IMR-90 (cell line): ENCODE measurements around the gene SLFNL1. TPM values are rescaled to one million over a fixed set of nuclear protein-coding genes. Genes with fewer than 3 reads are reported as not detected.

Experiments used
- ATAC-seq: fragments of 200-7000 bp; cut with Tn5 transposase; 2 replicates; pipeline ENCODE4 v1.9.1; 2020; ENCODE audit warnings: low read depth, mild to moderate bottlenecking, moderate library complexity
- BruUV-seq: library from RNA; stranded (reverse); fragments of 400-500 nt; replicated peaks from 2 replicates; lab custom pipeline; 2021; lab: Mats Ljungman, UMichigan
- CTCF ChIA-PET: fragments of 300-600 bp; formaldehyde crosslinking; extraction: SDS; loops from one replicate; lab custom pipeline; 2021; ENCODE audit warnings: antibody characterized with exemption; lab: Yijun Ruan, JAX
- POLR2A ChIA-PET: fragments of 300-600 bp; sonication (Branson Sonifier 250); formaldehyde crosslinking; loops from one replicate; lab custom pipeline; 2022; ENCODE audit warnings: antibody characterized with exemption; ENCODE audit not compliant: unreplicated experiment; lab: Charles Lee
- DNase-seq: peaks from one replicate; pipeline ENCODE4 v3.0.0; 2013
- H2AFZ ChIP-seq: replicated peaks from 2 replicates; pipeline ENCODE3; 2013; ENCODE audit warnings: low read length, mild to moderate bottlenecking; ENCODE audit not compliant: poor library complexity
- H2AK5ac ChIP-seq: 2 replicates; pipeline ENCODE4 v1.6.1; 2013; ENCODE audit warnings: low read depth, low read length, inconsistent platforms
- H2AK9ac ChIP-seq: replicated peaks from 2 replicates; pipeline ENCODE3; 2013; ENCODE audit warnings: mild to moderate bottlenecking, low read depth, low read length, moderate library complexity; ENCODE audit not compliant: poor library complexity
- H2BK120ac ChIP-seq: 2 replicates; pipeline ENCODE4 v1.6.1; 2013; ENCODE audit warnings: low read depth, low read length, inconsistent platforms
- H2BK15ac ChIP-seq: 3 replicates; pipeline ENCODE4 v1.6.1; 2013; ENCODE audit warnings: low read depth, low read length, inconsistent platforms
- H2BK20ac ChIP-seq: 2 replicates; pipeline ENCODE4 v1.6.1; 2013; ENCODE audit warnings: low read depth, mild to moderate bottlenecking, inconsistent platforms, low read length, moderate library complexity
- H2BK5ac ChIP-seq: 2 replicates; pipeline ENCODE4 v1.6.1; 2013; ENCODE audit warnings: mild to moderate bottlenecking, low read depth, low read length, inconsistent platforms; ENCODE audit not compliant: poor library complexity, severe bottlenecking
- H3K14ac ChIP-seq: replicated peaks from 2 replicates; pipeline ENCODE4 v1.6.1; 2013; ENCODE audit warnings: low read depth, low read length, inconsistent platforms
- H3K18ac ChIP-seq: 2 replicates; pipeline ENCODE4 v1.6.1; 2013; ENCODE audit warnings: low read depth, low read length, control low read depth
- H3K23ac ChIP-seq: 2 replicates; pipeline ENCODE4 v1.6.1; 2013; ENCODE audit warnings: low read depth, low read length, inconsistent platforms
- H3K27ac ChIP-seq: 2 replicates; pipeline ENCODE4 v1.5.1; 2013; ENCODE audit warnings: mild to moderate bottlenecking, control low read depth, low read length; ENCODE audit not compliant: insufficient read depth
- H3K27me3 ChIP-seq: 2 replicates; pipeline ENCODE4 v1.6.1; 2013; ENCODE audit warnings: low read length; ENCODE audit not compliant: control insufficient read depth, insufficient read depth
- H3K36me3 ChIP-seq: 2 replicates; pipeline ENCODE4 v1.6.1; 2013; ENCODE audit warnings: low read length, mixed read lengths; ENCODE audit not compliant: control insufficient read depth, insufficient read depth
- H3K4ac ChIP-seq: 2 replicates; pipeline ENCODE4 v1.6.1; 2013; ENCODE audit warnings: low read depth, low read length, inconsistent platforms
- H3K4me1 ChIP-seq: 2 replicates; pipeline ENCODE4 v1.6.1; 2013; ENCODE audit warnings: low read length, mixed read lengths; ENCODE audit not compliant: control insufficient read depth, insufficient read depth
- H3K4me2 ChIP-seq: 2 replicates; pipeline ENCODE4 v1.6.1; 2013; ENCODE audit warnings: low read depth, mild to moderate bottlenecking, control low read depth, low read length, moderate library complexity
- H3K4me3 ChIP-seq: 2 replicates; pipeline ENCODE4 v1.5.1; 2013; ENCODE audit warnings: low read depth, mild to moderate bottlenecking, control low read depth, low read length, moderate library complexity; ENCODE audit not compliant: insufficient read depth
- H3K56ac ChIP-seq: 2 replicates; pipeline ENCODE4 v1.6.1; 2013; ENCODE audit warnings: low read length, inconsistent platforms; ENCODE audit not compliant: insufficient read depth; ENCODE audit errors: extremely low read depth
- H3K79me1 ChIP-seq, 2 experiments: 2 replicates each; pipeline ENCODE4 v1.6.1; 2013; ENCODE audit warnings: low read length in 2 of 2, inconsistent platforms in 1 of 2, low read depth in 1 of 2
- H3K9ac ChIP-seq: 2 replicates; pipeline ENCODE4 v1.6.1; 2013; ENCODE audit warnings: low read depth, low read length, control low read depth
- H3K9me1 ChIP-seq: 2 replicates; pipeline ENCODE4 v1.6.1; 2013; ENCODE audit warnings: low read length, inconsistent platforms; ENCODE audit not compliant: insufficient read depth
- H3K9me3 ChIP-seq: 2 replicates; pipeline ENCODE4 v1.6.1; 2013; ENCODE audit warnings: low read length; ENCODE audit not compliant: control insufficient read depth, insufficient read depth
- H4K20me1 ChIP-seq: 2 replicates; pipeline ENCODE4 v1.6.1; 2013; ENCODE audit warnings: low read length, inconsistent platforms; ENCODE audit not compliant: insufficient read depth
- H4K5ac ChIP-seq: 2 replicates; pipeline ENCODE4 v1.6.1; 2013; ENCODE audit warnings: mild to moderate bottlenecking, low read depth, low read length, control low read depth
- H4K8ac ChIP-seq, 2 experiments: 2 replicates each; pipeline ENCODE4 v1.6.1; 2013; ENCODE audit warnings: low read depth in 2 of 2, low read length in 2 of 2, control low read depth in 1 of 2, inconsistent platforms in 1 of 2
- H4K91ac ChIP-seq: 2 replicates; pipeline ENCODE4 v1.6.1; 2013; ENCODE audit warnings: low read depth, low read length, inconsistent platforms; ENCODE audit not compliant: insufficient read depth
- BHLHE40 ChIP-seq: fragments of 150-350 bp; IDR thresholded peaks from 2 replicates; pipeline ENCODE4 v1.6.1; 2016; ENCODE audit warnings: mild to moderate bottlenecking, low read depth, low read length
- CEBPB ChIP-seq: IDR thresholded peaks from 2 replicates; pipeline ENCODE4 v1.6.1; 2012; ENCODE audit warnings: low read depth, low read length, improper control_type of control experiment
- CHD1 ChIP-seq: IDR thresholded peaks from 2 replicates; pipeline ENCODE4 v1.6.1; 2012; ENCODE audit warnings: low read depth, low read length, improper control_type of control experiment
- ELK1 ChIP-seq: fragments of 150-350 bp; IDR thresholded peaks from 2 replicates; pipeline ENCODE4 v1.6.1; 2016; ENCODE audit warnings: low read depth, mild to moderate bottlenecking, low read length, moderate library complexity, borderline replicate concordance
- FOS ChIP-seq: fragments of 150-350 bp; IDR thresholded peaks from 2 replicates; pipeline ENCODE4 v1.6.1; 2016; ENCODE audit warnings: low read depth, low read length
- MAFK ChIP-seq: IDR thresholded peaks from 2 replicates; pipeline ENCODE4 v1.6.1; 2012; ENCODE audit warnings: low read depth, low read length, improper control_type of control experiment
- MAZ ChIP-seq: IDR thresholded peaks from 2 replicates; pipeline ENCODE4 v1.6.1; 2012; ENCODE audit warnings: low read depth, mild to moderate bottlenecking, low read length, improper control_type of control experiment, moderate library complexity, borderline replicate concordance
- MXI1 ChIP-seq: IDR thresholded peaks from 2 replicates; pipeline ENCODE4 v1.6.1; 2012; ENCODE audit warnings: low read depth, mild to moderate bottlenecking, low read length, moderate library complexity, borderline replicate concordance
- NFE2L2 ChIP-seq: fragments of 150-350 bp; IDR thresholded peaks from 2 replicates; pipeline ENCODE4 v1.6.1; 2016; ENCODE audit warnings: low read depth, mild to moderate bottlenecking, low read length
- POLR2A ChIP-seq: IDR thresholded peaks from 2 replicates; pipeline ENCODE4 v1.6.1; 2012; ENCODE audit warnings: mild to moderate bottlenecking, low read depth, low read length
- RAD21 ChIP-seq: IDR thresholded peaks from 2 replicates; pipeline ENCODE4 v1.6.1; 2012; ENCODE audit warnings: low read length, improper control_type of control experiment
- RCOR1 ChIP-seq: IDR thresholded peaks from 2 replicates; pipeline ENCODE4 v1.6.1; 2012; ENCODE audit warnings: mild to moderate bottlenecking, low read length, improper control_type of control experiment; ENCODE audit not compliant: insufficient replicate concordance
- RFX5 ChIP-seq: IDR thresholded peaks from 2 replicates; pipeline ENCODE4 v1.8.0; 2012; ENCODE audit warnings: low read depth, mild to moderate bottlenecking, low read length, moderate library complexity
- SMC3 ChIP-seq: fragments of 150-350 bp; IDR thresholded peaks from 2 replicates; pipeline ENCODE4 v1.6.1; 2016; ENCODE audit warnings: low read depth, mild to moderate bottlenecking, antibody characterized with exemption, low read length, moderate library complexity
- USF2 ChIP-seq: fragments of 150-350 bp; IDR thresholded peaks from 2 replicates; pipeline ENCODE4 v1.6.1; 2017; ENCODE audit warnings: mild to moderate bottlenecking, antibody characterized with exemption, low read length, low read depth
- WGBS, 2 experiments: methylation state at CpG; one replicate each; pipeline versions ENCODE4 v1.1.5 to v1.1.7; 2013; ENCODE audit warnings: missing lambda C conversion rate in 2 of 2; ENCODE audit not compliant: insufficient read length in 1 of 2; ENCODE audit errors: extremely low coverage in 2 of 2; 5-methylcytosine and 5-hydroxymethylcytosine counted together
- dilution Hi-C: fragments of 300-500 bp; cut with HindIII; formaldehyde crosslinking; loops from one replicate; pipeline ENCODE4 v1.14.3; 2018; ENCODE audit warnings: low sequenced_read_pairs; ENCODE audit not compliant: unreplicated experiment
- in situ Hi-C: fragments of 300-500 bp; cut with MboI; formaldehyde crosslinking; loops from 3 replicates; pipeline ENCODE4 v1.14.3; 2019; ENCODE audit warnings: low sequenced_read_pairs, inconsistent platforms, mixed read lengths
- intact Hi-C: fragments of 100-400 bp; cut with micrococcal nuclease; formaldehyde crosslinking; loops from 2 replicates; pipeline ENCODE4 v1.10.0; 2022
- polyA plus RNA-seq, 3 experiments: library from polyadenylated mRNA; depleted of rRNA; stranded (reverse); fragments of >200 nt; gene quantifications; 2 replicates each; pipeline ENCODE4 v1.2.3, GENCODE V29; 2012; ENCODE audit warnings: low replicate concordance in 1 of 3
- total RNA-seq: library from RNA; depleted of rRNA; stranded (reverse); fragments of >200 nt; gene quantifications from 2 replicates; pipeline ENCODE4 v1.2.3, GENCODE V29; 2012
- TF ChIP-seq, protein P1 (sequence below): conservative IDR thresholded peaks from 2 replicates; pipeline ENCODE4 v1.5.1; 2012; ENCODE audit warnings: mild to moderate bottlenecking, low read depth, low read length, improper control_type of control experiment

SLFNL1 gene
- total and polyA plus RNA-seq, 2 of the 4 experiments (the other 2 are of a cell fraction), result under 0.01 to 0.09 TPM

GRCh38 chr1:40986956-40987355, 34.6 kb downstream of the SLFNL1 start:
- H4K8ac ChIP-seq, result no peak overlapping the region
- CTCF ChIA-PET, result interaction anchor here (1.0 kb wide), 1 partner anchor 16 kb away, joined by 4 read pairs; no protein-coding TSS in a partner anchor
- H3K9me1 ChIP-seq, result peaks cover 11% of the 10 kb centered on the region
- H2BK20ac ChIP-seq, result no peak overlapping the region
- H3K4me1 ChIP-seq, result peaks cover 17% of the 10 kb centered on the region
- no peak overlapping the region for H3K56ac ChIP-seq
- H3K27ac ChIP-seq, result no peak overlapping the region
- no peak overlapping the region for H4K91ac ChIP-seq
- ATAC-seq (no peak), DNase-seq (no peak)
- in situ Hi-C loops (no loop called here), dilution Hi-C loops (no loop called here), intact Hi-C loops (no loop called here)
- no peak overlapping the region for H3K9ac ChIP-seq
- no peak overlapping the region for H3K18ac ChIP-seq
- H3K4me2 ChIP-seq, result no peak overlapping the region
- H3K36me3 ChIP-seq, result peaks cover 36% of the 10 kb centered on the region
- no peaks in the 10 kb centered on the region for H3K27me3 ChIP-seq
- H2AK9ac ChIP-seq, result no peak overlapping the region
- H2BK5ac ChIP-seq, result peak overlapping the region; percentile 5
- peaks cover 35 to 67% of the 10 kb centered on the region in 2 experiments for H3K79me1 ChIP-seq
- peaks cover 23% of the 10 kb centered on the region for H4K20me1 ChIP-seq
- no peak overlapping the region for H2AFZ ChIP-seq
- H3K9me3 ChIP-seq, result no peaks in the 10 kb centered on the region
- H3K4ac ChIP-seq, result no peak overlapping the region
- POLR2A ChIA-PET, result no interaction called here
- H3K23ac ChIP-seq, result no peak overlapping the region
- no peak overlapping the region; the same call in 1 of the 2 replicates for H3K14ac ChIP-seq
- no peak overlapping the region for H2BK15ac ChIP-seq
- no TSS peak for BruUV-seq
- H2AK5ac ChIP-seq, result no peak overlapping the region
- H2BK120ac ChIP-seq, result no peak overlapping the region
- no peak overlapping the region for H3K4me3 ChIP-seq
- TF ChIP-seq MAFK (no peak), SMC3 (no peak), CEBPB (no peak), FOS (no peak), POLR2A (no peak), RAD21 (no peak), MXI1 (no peak), BHLHE40 (no peak), NFE2L2 (no peak), USF2 (no peak), MAZ (no peak), RFX5 (no peak), ELK1 (no peak), CHD1 (no peak), RCOR1 (no peak)
- TF ChIP-seq, protein P1, sequence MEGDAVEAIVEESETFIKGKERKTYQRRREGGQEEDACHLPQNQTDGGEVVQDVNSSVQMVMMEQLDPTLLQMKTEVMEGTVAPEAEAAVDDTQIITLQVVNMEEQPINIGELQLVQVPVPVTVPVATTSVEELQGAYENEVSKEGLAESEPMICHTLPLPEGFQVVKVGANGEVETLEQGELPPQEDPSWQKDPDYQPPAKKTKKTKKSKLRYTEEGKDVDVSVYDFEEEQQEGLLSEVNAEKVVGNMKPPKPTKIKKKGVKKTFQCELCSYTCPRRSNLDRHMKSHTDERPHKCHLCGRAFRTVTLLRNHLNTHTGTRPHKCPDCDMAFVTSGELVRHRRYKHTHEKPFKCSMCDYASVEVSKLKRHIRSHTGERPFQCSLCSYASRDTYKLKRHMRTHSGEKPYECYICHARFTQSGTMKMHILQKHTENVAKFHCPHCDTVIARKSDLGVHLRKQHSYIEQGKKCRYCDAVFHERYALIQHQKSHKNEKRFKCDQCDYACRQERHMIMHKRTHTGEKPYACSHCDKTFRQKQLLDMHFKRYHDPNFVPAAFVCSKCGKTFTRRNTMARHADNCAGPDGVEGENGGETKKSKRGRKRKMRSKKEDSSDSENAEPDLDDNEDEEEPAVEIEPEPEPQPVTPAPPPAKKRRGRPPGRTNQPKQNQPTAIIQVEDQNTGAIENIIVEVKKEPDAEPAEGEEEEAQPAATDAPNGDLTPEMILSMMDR, result no peak
- H4K5ac ChIP-seq, result no peak overlapping the region
- WGBS, 2 experiments, result no CpG with 5 or more reads among the region's 3 CpGs
